Activated naive CD8-positive, alpha-beta T cell (primary cell): ENCODE measurements around the gene TMOD1.

Experiments
- H3K27ac Mint-ChIP-seq: one replicate; pipeline ENCODE4 v1.8.0; 2021; ENCODE audit warnings: mixed read lengths
- H3K27me3 Mint-ChIP-seq: one replicate; pipeline ENCODE4 v1.8.0; 2021; ENCODE audit warnings: mixed read lengths
- H3K36me3 Mint-ChIP-seq: one replicate; pipeline ENCODE4 v1.8.0; 2021; ENCODE audit warnings: mixed read lengths
- H3K4me1 Mint-ChIP-seq: one replicate; pipeline ENCODE4 v1.8.0; 2021; ENCODE audit warnings: low read depth, mixed read lengths
- H3K4me3 Mint-ChIP-seq: one replicate; pipeline ENCODE4 v1.8.0; 2021; ENCODE audit warnings: mild to moderate bottlenecking, mixed read lengths
- H3K9me3 Mint-ChIP-seq: one replicate; pipeline ENCODE4 v1.8.0; 2021; ENCODE audit warnings: low read depth, mixed read lengths

Gene TMOD1

DNA sequence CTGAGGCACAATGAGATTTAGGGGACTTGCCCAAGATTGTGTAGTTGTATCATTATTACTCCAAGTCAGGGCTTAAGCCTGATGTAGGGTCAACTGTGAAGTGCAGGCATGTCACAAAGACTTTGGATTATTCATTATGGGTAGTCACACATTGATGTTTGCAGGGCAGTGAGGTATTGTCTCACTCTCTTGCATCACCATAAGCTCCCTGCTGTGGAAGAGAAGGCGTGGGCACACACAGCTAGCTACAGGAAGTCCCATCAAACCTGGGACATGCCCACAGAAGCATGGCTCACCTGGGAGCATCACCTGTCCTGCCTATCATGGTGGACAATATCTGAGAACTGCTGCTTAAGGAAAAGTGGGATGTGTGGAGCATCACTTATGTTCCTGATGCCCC lies 42.1 kb downstream of the TMOD1 start:
- H3K9me3 Mint-ChIP-seq = no peaks in the 10 kb centered on the region
- H3K36me3 Mint-ChIP-seq = no peaks in the 10 kb centered on the region
- no peaks in the 10 kb centered on the region for H3K4me1 Mint-ChIP-seq
- no peak overlapping the region for H3K4me3 Mint-ChIP-seq
- H3K27me3 Mint-ChIP-seq = no peaks in the 10 kb centered on the region
- no peak overlapping the region for H3K27ac Mint-ChIP-seq

DNA sequence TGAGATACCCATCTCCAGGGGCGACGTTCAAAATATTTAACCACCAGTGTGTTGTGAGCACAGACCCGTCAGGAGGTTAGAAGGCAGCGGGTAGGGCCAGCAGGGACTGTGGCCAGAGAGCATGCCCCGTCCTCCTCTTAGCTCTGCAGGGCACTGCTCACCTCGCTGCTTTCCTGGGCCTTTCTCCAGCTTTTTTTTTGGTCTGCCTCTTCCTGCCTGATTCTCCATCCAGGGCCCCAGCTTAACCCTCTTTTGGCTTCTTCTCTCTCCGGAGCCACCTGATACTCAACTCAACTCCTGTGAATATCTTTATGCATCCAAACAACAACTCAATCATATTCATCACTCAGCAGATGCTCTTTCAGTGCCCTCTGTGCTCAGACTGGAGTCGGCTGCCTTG lies 44.0 kb downstream of the TMOD1 start:
- Mint-ChIP-seq H3K27me3 (no peaks in the 10 kb centered on the region), H3K27ac (no peak overlapping the region), H3K9me3 (no peaks in the 10 kb centered on the region), H3K36me3 (no peaks in the 10 kb centered on the region), H3K4me3 (no peak overlapping the region), H3K4me1 (no peaks in the 10 kb centered on the region)

DNA sequence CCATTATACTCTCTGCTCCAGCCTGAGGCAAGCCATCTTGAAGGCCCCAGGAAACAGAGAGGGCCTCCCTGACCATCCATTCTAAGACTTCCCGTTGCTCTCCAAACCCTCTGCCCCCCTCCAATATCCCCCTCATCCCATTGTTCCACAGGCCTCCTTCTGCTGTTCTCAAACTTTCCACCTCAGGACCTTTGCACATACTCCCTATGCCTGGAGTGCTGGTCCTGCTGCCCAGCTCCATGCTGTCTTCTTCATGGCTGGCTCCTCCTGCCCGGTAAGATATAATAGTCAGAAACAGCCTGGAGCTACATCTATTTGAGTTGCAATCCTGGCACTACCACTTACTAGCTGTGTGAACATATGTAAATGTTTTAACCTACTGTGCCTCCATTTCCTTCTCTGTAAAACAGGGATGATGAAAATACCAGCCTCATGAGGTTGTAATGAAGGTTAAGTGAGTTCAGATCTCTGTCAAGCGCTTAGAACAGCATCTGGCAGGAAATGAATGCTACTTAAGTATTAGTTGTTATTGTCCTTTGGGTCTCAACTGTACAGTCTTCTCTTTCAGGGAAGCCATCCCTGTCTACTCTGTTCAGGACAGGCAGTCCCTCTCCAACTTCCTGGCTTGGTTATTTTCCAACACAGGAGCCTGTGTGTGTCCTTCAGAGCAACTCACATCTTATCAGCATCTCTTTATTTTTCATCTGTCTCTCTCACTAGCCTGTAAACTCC lies 45.8 kb downstream of the TMOD1 start:
- Mint-ChIP-seq H3K9me3 (no peaks in the 10 kb centered on the region), H3K27ac (no peak overlapping the region), H3K4me1 (no peaks in the 10 kb centered on the region), H3K36me3 (no peaks in the 10 kb centered on the region), H3K4me3 (no peak overlapping the region), H3K27me3 (no peaks in the 10 kb centered on the region)

DNA sequence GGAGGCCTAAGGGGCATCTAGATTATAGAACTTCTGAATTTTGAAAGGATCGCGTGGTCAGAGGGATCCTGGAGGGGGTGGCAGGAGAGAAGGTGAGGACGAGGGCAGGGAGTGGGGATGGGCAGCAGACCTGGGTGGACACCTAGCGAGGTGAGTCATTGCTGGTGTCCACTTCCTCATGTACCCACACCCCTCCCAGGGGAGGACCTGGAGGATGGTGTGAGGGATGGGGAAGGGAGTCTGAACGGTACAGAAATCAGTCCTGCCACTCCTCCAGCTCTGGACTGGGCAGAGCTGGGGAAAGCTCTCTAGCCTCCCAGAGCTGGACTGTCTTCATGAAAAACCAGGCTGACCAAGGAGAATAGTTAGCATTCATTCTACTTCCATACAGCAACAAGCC lies 46.9 kb downstream of the TMOD1 start:
- Mint-ChIP-seq H3K27me3 (peaks cover 3% of the 10 kb centered on the region), H3K9me3 (no peaks in the 10 kb centered on the region), H3K4me3 (no peak overlapping the region)

DNA sequence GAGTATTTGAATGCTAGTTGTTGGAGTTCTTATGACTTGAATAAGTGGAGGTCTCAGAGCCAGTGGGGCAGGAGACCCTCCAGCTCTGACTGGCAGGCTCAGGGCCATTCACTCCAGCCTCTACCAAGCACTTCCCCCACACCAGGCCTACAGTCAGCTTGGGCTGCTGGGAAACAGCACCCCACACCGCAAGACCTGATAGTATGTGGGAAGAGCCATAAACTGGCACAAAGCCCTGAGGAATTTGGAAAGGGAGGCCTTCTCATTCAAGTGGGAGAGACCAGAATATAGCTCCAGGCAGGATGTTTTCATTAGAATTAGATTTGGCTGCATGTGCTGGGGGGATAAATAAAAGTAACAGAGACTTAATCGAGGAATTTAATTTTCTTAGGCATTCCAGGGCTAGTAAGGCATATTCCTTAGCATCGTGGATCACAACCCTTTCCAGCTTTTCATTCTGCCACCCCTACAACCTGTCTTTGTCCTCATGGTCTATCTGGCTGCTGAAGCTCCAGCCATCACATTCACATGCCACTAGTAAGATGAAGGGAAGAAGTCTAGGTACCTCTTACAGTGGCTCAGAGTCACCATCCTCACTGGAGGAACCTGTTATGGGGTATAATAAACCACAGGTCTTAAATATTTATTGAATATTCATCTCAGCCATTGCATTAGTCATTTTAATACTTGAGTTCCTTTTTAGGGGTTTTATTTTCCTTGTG lies 47.5 kb downstream of the TMOD1 start:
- Mint-ChIP-seq H3K27ac (no peak overlapping the region), H3K9me3 (no peaks in the 10 kb centered on the region), H3K27me3 (peaks cover 3% of the 10 kb centered on the region), H3K4me3 (no peak overlapping the region), H3K36me3 (no peaks in the 10 kb centered on the region), H3K4me1 (no peaks in the 10 kb centered on the region)

More for the DNA sequence above, 46.9 kb downstream of the TMOD1 start:
- Mint-ChIP-seq H3K36me3 (no peaks in the 10 kb centered on the region), H3K4me1 (no peaks in the 10 kb centered on the region), H3K27ac (no peak overlapping the region)

DNA sequence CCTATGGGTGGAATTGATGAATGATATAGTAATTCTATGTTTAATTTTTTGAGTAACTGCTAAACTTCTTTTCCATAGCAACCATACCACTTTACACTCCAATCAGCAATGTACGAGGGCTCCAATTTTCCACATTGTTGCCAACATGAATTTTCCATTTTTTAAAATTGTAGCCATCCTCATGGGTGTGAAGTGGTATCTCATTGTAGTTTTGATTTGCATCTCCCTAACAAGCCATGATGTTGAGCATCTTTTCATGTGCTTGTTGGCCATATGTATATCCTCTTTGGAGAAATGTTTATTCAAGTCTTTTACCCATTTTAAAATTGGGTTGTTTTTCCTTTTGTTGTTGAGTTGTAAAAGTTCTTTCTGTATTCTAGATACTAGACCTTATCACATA lies 48.9 kb downstream of the TMOD1 start:
- Mint-ChIP-seq H3K4me1 (no peaks in the 10 kb centered on the region), H3K4me3 (no peak overlapping the region), H3K27me3 (peaks cover 3% of the 10 kb centered on the region), H3K27ac (no peak overlapping the region), H3K9me3 (no peaks in the 10 kb centered on the region), H3K36me3 (no peaks in the 10 kb centered on the region)

DNA sequence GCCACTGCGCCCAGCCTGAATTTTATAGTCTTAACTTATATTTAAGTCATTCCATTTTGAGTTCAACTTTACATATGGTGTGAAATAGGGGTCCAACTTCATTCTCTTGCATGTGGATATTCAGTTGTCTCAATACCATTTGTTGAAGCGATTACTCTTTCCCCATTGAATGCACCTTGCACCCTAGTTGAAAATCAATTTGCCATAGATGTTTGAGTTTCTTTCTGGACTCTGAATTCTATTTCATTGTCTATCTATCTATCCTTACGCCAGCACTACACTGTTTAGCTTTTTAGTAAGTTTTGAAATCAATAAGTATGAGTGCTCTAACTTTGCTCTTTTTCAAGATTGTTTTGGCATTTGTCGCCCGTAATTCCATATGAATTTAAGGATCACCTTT lies 49.8 kb downstream of the TMOD1 start:
- Mint-ChIP-seq H3K27me3 (peaks cover 3% of the 10 kb centered on the region), H3K36me3 (no peaks in the 10 kb centered on the region), H3K4me3 (no peak overlapping the region), H3K27ac (no peak overlapping the region), H3K4me1 (no peaks in the 10 kb centered on the region), H3K9me3 (no peaks in the 10 kb centered on the region)

DNA sequence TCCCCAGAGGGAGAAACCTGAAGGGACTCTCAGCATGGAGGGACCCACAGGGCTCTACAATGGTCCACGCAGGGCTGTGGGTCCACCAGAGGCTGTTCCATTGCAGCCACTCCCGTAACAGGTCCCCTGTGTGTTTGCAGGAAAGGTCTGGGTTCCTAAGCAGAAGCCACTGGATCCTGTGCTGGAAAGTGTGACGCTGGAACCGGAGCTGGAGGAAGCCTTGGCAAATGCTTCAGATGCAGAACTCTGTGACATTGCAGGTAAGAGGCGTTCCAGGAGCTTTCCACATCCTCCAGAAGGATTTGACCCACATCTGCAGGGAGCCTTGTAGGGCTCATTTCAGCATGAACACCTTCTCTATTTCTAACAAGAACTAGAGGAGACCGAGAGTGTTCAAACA lies 51.7 kb downstream of the TMOD1 start:
- no peaks in the 10 kb centered on the region for H3K36me3 Mint-ChIP-seq
- H3K4me1 Mint-ChIP-seq = no peaks in the 10 kb centered on the region
- no peak overlapping the region for H3K4me3 Mint-ChIP-seq
- peaks cover 3% of the 10 kb centered on the region for H3K27me3 Mint-ChIP-seq
- no peaks in the 10 kb centered on the region for H3K9me3 Mint-ChIP-seq
- no peak overlapping the region for H3K27ac Mint-ChIP-seq

DNA sequence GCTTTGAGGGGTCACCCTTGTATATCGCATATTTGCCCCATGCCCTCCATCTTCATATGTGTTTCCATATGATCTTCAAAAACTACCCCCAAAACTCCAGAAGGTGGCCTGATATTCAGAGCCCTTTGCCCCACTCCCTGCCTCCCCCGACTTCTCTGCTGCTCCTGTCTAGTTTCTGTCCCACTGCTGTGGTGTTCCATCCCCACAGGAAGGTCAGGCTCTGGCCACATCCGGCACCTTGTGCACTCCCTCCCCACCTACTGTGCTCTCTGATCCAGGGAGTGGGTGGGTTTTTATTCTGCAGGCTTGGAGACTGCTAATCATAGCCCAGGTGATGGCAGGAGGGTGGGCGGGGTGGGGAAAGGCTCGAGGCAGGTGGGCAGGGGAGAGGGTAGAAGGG lies 52.4 kb downstream of the TMOD1 start:
- H3K9me3 Mint-ChIP-seq = no peaks in the 10 kb centered on the region
- H3K36me3 Mint-ChIP-seq = no peaks in the 10 kb centered on the region
- H3K4me1 Mint-ChIP-seq = peaks cover 2% of the 10 kb centered on the region
- H3K27me3 Mint-ChIP-seq = peaks cover 3% of the 10 kb centered on the region
- no peak overlapping the region for H3K27ac Mint-ChIP-seq
- no peak overlapping the region for H3K4me3 Mint-ChIP-seq

DNA sequence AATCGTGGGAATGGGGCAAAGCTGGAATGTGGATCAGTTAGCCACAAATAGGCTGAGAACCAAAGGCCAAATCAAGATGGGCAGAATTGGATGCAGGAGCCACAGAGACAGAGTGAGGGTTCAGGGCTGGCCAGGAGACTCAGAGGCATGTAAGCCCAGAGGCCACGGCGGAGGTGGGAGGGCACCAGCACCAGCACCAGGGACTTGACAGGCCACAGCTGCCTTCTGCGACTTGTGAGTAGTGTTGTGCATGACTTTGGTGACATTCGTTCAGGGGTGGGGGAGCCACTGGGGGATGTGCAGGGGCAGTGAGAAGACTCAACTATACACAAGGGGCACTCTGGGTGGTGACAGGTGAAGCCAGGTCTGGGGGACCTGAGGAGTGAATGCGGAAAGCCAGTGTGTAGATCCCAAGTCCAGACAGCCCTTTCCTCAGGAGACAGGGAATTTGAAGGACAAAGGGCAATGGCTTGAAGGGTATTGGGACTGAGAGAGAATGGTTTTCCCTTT lies 53.2 kb downstream of the TMOD1 start:
- Mint-ChIP-seq H3K27ac (no peak overlapping the region), H3K9me3 (no peaks in the 10 kb centered on the region), H3K4me3 (no peak overlapping the region), H3K36me3 (no peaks in the 10 kb centered on the region), H3K27me3 (peaks cover 6% of the 10 kb centered on the region), H3K4me1 (peaks cover 6% of the 10 kb centered on the region)

DNA sequence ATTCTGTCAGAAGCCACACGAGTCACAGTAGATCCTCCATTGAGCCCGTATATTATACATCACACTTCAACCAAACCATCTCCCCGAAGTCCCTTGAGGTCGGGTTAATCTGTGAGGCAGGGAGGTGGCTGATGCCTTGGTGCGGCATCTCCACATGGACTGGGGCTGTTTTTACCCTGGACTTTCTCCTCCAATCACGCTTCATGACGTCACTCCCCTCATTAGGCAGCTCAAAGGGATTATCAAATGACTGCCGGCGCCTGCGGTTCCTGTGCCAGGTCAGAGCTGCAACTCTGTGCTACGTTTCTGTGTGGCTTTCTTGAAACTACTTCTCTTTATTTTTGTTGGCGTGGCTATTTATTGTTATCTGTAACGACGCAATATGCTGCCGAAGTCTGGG lies 53.7 kb downstream of the TMOD1 start:
- H3K9me3 Mint-ChIP-seq = no peaks in the 10 kb centered on the region
- H3K4me1 Mint-ChIP-seq = peaks cover 9% of the 10 kb centered on the region
- no peak overlapping the region for H3K4me3 Mint-ChIP-seq
- peaks cover 6% of the 10 kb centered on the region for H3K27me3 Mint-ChIP-seq
- no peaks in the 10 kb centered on the region for H3K36me3 Mint-ChIP-seq
- H3K27ac Mint-ChIP-seq = no peak overlapping the region

DNA sequence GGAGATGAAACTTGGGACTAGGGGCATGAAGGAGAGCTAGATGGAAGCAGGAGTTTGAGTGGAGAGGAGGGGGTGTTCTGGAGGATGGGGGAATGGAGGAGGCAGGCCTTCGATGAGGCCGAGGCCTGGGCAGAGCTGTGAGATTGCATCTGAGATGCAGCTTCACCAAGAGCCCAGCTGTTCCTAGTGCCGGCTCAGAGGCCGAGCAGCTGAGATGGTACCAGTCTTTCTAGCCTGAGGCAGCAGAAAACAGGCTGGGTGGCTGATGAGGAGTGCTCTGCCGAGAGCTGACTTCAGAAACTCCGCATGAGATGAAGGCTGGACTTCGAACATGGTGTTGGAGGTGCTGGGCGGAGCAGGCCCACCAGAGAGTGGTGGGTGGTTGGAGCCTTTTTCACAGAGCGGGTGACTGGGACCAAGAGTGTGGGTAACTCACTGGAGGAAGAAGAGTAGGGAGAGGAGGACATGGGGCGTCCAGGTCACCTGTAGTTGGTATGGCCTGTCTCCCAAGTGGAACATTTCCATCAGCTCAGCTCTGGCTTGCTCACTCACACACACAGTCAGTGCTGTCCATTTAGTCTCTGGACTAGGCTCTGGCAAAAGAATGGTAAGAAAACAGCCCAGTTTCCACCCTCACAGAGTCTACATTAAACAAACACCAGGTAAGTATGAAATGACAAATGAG lies 54.7 kb downstream of the TMOD1 start:
- peaks cover 9% of the 10 kb centered on the region for H3K4me1 Mint-ChIP-seq
- H3K9me3 Mint-ChIP-seq = no peaks in the 10 kb centered on the region
- no peaks in the 10 kb centered on the region for H3K36me3 Mint-ChIP-seq
- H3K4me3 Mint-ChIP-seq = no peak overlapping the region
- H3K27me3 Mint-ChIP-seq = peaks cover 6% of the 10 kb centered on the region
- no peak overlapping the region for H3K27ac Mint-ChIP-seq

DNA sequence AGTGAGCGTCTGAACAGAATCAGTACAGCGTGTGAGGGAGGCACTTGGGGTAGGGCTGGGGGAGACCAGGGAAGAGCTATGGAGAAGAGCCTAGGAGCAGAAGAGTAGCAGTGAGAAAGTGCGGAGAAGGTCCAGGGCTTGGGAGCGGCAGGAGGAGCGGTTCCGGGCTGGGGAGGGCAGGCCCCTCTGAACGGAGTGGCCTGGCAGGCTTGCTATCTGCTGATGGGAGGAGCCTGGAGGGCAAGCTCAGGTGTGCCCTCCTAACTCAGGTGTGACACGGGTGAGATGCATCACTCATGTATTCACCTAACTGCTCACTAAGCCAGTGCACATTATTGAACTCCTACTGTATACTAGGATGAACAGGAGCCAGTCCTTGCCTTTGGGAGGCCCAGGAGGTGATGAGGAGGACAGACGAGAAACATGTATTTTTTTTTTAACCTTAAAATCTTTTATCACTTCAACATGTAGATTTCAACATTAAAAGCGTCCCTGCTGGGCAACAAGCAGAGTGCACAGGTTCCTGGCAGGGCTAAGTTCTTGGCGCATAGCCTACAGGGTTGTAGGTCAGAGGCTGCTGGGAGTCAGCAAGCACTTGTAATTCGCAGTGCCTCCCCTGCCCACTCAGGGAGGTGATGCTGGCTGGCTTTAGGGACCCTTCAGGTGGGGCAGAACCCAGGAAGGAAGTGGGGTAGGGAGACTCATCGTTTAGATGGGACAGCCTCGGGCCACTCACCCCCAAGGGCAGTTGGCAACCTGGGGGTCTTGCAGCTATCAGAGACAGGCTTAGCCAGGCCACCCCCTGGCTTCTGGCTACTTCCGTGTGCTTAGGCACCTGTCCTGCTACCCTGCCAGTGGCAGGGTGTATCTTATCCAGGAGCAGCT lies 55.5 kb downstream of the TMOD1 start:
- Mint-ChIP-seq H3K4me1 (peaks cover 9% of the 10 kb centered on the region), H3K9me3 (no peaks in the 10 kb centered on the region), H3K4me3 (no peak overlapping the region), H3K27me3 (peaks cover 9% of the 10 kb centered on the region), H3K36me3 (no peaks in the 10 kb centered on the region), H3K27ac (no peak overlapping the region)

DNA sequence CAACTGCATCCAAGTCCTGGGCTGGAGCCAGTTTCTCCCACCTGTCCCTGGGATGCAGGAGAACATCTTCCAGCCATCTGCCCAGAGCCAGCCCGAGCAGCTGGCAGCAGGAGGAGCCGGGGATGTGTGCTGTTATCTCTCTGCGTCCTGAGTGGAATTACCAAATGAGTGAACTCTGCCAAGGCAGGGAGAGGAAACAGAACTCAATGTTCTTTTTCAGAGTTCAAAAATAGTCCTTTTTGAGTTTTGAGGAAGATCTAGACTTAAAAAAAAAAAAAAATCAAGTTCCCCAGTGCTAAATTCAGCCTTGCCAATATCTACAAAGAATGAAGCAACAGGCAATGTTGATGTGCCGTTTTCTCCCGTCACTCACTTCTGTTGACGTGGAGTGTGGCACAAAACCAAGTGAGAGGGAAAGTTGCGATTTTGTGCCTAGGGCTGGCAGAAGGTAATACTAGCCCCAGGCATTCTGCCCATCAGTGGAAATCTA lies 56.2 kb downstream of the TMOD1 start:
- Mint-ChIP-seq H3K36me3 (no peaks in the 10 kb centered on the region), H3K4me3 (no peak overlapping the region), H3K4me1 (peaks cover 9% of the 10 kb centered on the region), H3K9me3 (no peaks in the 10 kb centered on the region), H3K27me3 (peaks cover 7% of the 10 kb centered on the region), H3K27ac (no peak overlapping the region)
